Measurements from ENCODE around the gene LDHAL6A.
"Not testable (repeated sequence)": the region's sequence is repeated elsewhere in the genome, so short reads cannot be mapped to it uniquely, and the experiment has no call there.

The LDHAL6A gene

GRCh38 chr11:18455686-18456372, at the start of gene LDHAL6A:
Gene LDHAL6A (plus strand): TSS chr11:18455856. CDS start chr11:18456681, 825 bp downstream.
- H3K4me3 ChIP-seq (ENCODE audit: low read depth, low read length), result no peak within 1 kb of the TSS
- no peak for DNase-seq (ENCODE audit: low read depth)
- TF ChIP-seq CTCF (conservative IDR thresholded peaks at IDR 0.05; ENCODE audit: low read depth, low read length), result no peak

GRCh38 chr11:18407400-18407799, 48.3 kb upstream of the LDHAL6A start:
- not testable (repeated sequence) for DNase-seq (ENCODE audit: low read depth); H3K4me3 ChIP-seq (ENCODE audit: low read depth, low read length)

- DNase-seq (ENCODE audit: low read depth), result no peak
- no peak overlapping the region for H3K4me3 ChIP-seq (ENCODE audit: low read depth, low read length)
- TF ChIP-seq CTCF (conservative IDR thresholded peaks at IDR 0.05; ENCODE audit: low read depth, low read length), result no peak
Observed at GRCh38 chr11:18408558-18409291, 46.9 kb upstream of the LDHAL6A start.

GRCh38 chr11:18416459-18416858, 39.2 kb upstream of the LDHAL6A start:
- TF ChIP-seq CTCF (conservative IDR thresholded peaks at IDR 0.05; ENCODE audit: low read depth, low read length), result no peak
- H3K4me3 ChIP-seq (ENCODE audit: low read depth, low read length), result no peak overlapping the region
- DNase-seq (ENCODE audit: low read depth), result no peak

- no peak for TF ChIP-seq CTCF (conservative IDR thresholded peaks at IDR 0.05; ENCODE audit: low read depth, low read length)
- DNase-seq (ENCODE audit: low read depth), result no peak
- no peak overlapping the region for H3K4me3 ChIP-seq (ENCODE audit: low read depth, low read length)
Observed at GRCh38 chr11:18419040-18419439, 36.6 kb upstream of the LDHAL6A start.

GRCh38 chr11:18420067-18420466, 35.6 kb upstream of the LDHAL6A start:
- no peak for TF ChIP-seq CTCF (conservative IDR thresholded peaks at IDR 0.05; ENCODE audit: low read depth, low read length)
- no peak overlapping the region for H3K4me3 ChIP-seq (ENCODE audit: low read depth, low read length)
- no peak for DNase-seq (ENCODE audit: low read depth)

- TF ChIP-seq CTCF (conservative IDR thresholded peaks at IDR 0.05; ENCODE audit: low read depth, low read length), result no peak
- no peak overlapping the region for H3K4me3 ChIP-seq (ENCODE audit: low read depth, low read length)
- no peak for DNase-seq (ENCODE audit: low read depth)
Observed at GRCh38 chr11:18427240-18427639, 28.4 kb upstream of the LDHAL6A start.

Measured in choroid plexus epithelial cell (primary cell).